ENCODE data around the gene SNRNP48. TPM values are rescaled to one million over a fixed set of nuclear protein-coding genes. Genes with fewer than 3 reads are reported as not detected.

SNRNP48 gene
- total and polyA plus RNA-seq, 2 of the 4 experiments (the other 2 are of a cell fraction): 5.2 to 6.2 TPM

DNA sequence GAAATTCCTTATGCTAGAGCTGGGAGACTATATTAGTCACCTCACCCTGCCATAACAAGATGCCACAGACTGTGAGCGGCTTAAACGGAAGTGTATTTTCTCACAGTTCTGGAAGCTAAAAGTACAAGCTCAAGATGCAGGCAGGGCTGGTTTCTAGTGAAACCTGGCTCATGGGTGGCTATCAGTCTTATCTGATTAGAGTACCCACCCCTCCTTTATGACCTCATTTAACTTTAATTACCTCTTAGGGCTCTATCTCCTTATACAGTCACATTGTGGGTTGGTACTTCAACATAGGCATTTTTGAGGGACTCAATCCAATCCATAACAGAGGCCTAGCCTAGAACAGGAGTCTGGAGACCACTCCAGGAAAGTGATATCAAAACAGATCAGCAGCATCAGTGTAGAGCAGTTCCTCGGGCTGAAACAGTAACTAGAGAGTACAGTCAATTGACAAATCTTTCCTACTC is 2.3 kb upstream of the SNRNP48 start:
- Histone ChIP-seq H2AK9ac (replicated peaks; ENCODE audit: low read depth, low read length, poor library complexity) (no peak overlapping the region), H3K4me1 (ENCODE audit: control insufficient read depth, insufficient read depth, low read length) (peaks cover 8% of the 10 kb centered on the region), H2BK20ac (ENCODE audit: low read depth, low read length) (no peak overlapping the region), H3K23ac (ENCODE audit: low read depth, low read length) (no peak overlapping the region), H2BK5ac (ENCODE audit: low read depth, low read length, poor library complexity, severe bottlenecking) (peak overlapping the region; percentile 65), H3K9me1 (ENCODE audit: insufficient read depth, low read length) (peaks cover 5% of the 10 kb centered on the region), H2BK120ac (ENCODE audit: low read depth, low read length) (no peak overlapping the region), H3K14ac (replicated peaks; ENCODE audit: low read depth, low read length) (no peak overlapping the region), H3K27ac (ENCODE audit: insufficient read depth, low read length) (no peak overlapping the region), H4K91ac (ENCODE audit: insufficient read depth, low read depth, low read length) (no peak overlapping the region), H3K56ac (ENCODE audit: extremely low read depth, insufficient read depth, low read length) (no peak overlapping the region), H2BK15ac (ENCODE audit: low read depth, low read length) (no peak overlapping the region), H4K20me1 (ENCODE audit: insufficient read depth, low read length) (peaks cover 14% of the 10 kb centered on the region; the same call in 1 of the 2 replicates), H3K27me3 (ENCODE audit: control insufficient read depth, insufficient read depth, low read length) (no peaks in the 10 kb centered on the region), H3K4me2 (ENCODE audit: low read depth, low read length) (peak overlapping the region; percentile 2; the same call in 1 of the 2 replicates), H4K8ac (ENCODE audit: low read depth in 2 of 2, low read length in 2 of 2) (peak overlapping the region in 1 of 2 experiments; percentile 29; a peak in 1 of 4 replicates), H3K9me3 (ENCODE audit: control insufficient read depth, insufficient read depth, low read length) (no peaks in the 10 kb centered on the region), H3K9ac (ENCODE audit: low read depth, low read length) (no peak overlapping the region; the same call in 1 of the 2 replicates), H2AFZ (replicated peaks; ENCODE audit: low read length, poor library complexity) (no peak overlapping the region), H2AK5ac (ENCODE audit: low read depth, low read length) (no peak overlapping the region), H3K36me3 (ENCODE audit: control insufficient read depth, insufficient read depth, low read length) (peaks cover 3% of the 10 kb centered on the region; the same call in 1 of the 2 replicates), H3K79me1 (ENCODE audit: low read depth in 1 of 2, low read length in 2 of 2) (peaks cover 8 to 21% of the 10 kb centered on the region in 2 experiments), H4K5ac (ENCODE audit: low read depth, low read length) (peak overlapping the region; percentile 72; the same call in 1 of the 2 replicates), H3K4ac (ENCODE audit: low read depth, low read length) (no peak overlapping the region), H3K18ac (ENCODE audit: low read depth, low read length) (peak overlapping the region; percentile 35; the same call in 1 of the 2 replicates), H3K4me3 (ENCODE audit: insufficient read depth, low read depth, low read length) (no peak overlapping the region)
- ChIA-PET POLR2A (ENCODE audit: unreplicated experiment) (no interaction called here), CTCF (interaction anchor here (0.6 kb wide), 1 partner anchor 299 kb away, joined by 3 read pairs; no protein-coding TSS in a partner anchor)
- TF ChIP-seq SMC3 (IDR thresholded peaks at IDR 0.05; ENCODE audit: low read depth, low read length) (no peak), RFX5 (IDR thresholded peaks at IDR 0.05; ENCODE audit: low read depth, low read length) (no peak), CEBPB (IDR thresholded peaks at IDR 0.05; ENCODE audit: low read depth, low read length) (no peak), FOS (IDR thresholded peaks at IDR 0.05; ENCODE audit: low read depth, low read length) (no peak), MAFK (IDR thresholded peaks at IDR 0.05; ENCODE audit: low read depth, low read length) (no peak), MAZ (IDR thresholded peaks at IDR 0.05; ENCODE audit: borderline replicate concordance, low read depth, low read length) (no peak), ELK1 (IDR thresholded peaks at IDR 0.05; ENCODE audit: borderline replicate concordance, low read depth, low read length) (no peak), RAD21 (IDR thresholded peaks at IDR 0.05; ENCODE audit: low read length) (no peak), RCOR1 (IDR thresholded peaks at IDR 0.05; ENCODE audit: insufficient replicate concordance, low read length) (no peak), CHD1 (IDR thresholded peaks at IDR 0.05; ENCODE audit: low read depth, low read length) (no peak), MXI1 (IDR thresholded peaks at IDR 0.05; ENCODE audit: borderline replicate concordance, low read depth, low read length) (no peak), CTCF (conservative IDR thresholded peaks at IDR 0.05; ENCODE audit: low read depth, low read length) (no peak), BHLHE40 (IDR thresholded peaks at IDR 0.05; ENCODE audit: low read depth, low read length) (no peak), NFE2L2 (IDR thresholded peaks at IDR 0.05; ENCODE audit: low read depth, low read length) (no peak), POLR2A (IDR thresholded peaks at IDR 0.05; ENCODE audit: low read depth, low read length) (no peak)
- TF ChIP-seq, protein P1, sequence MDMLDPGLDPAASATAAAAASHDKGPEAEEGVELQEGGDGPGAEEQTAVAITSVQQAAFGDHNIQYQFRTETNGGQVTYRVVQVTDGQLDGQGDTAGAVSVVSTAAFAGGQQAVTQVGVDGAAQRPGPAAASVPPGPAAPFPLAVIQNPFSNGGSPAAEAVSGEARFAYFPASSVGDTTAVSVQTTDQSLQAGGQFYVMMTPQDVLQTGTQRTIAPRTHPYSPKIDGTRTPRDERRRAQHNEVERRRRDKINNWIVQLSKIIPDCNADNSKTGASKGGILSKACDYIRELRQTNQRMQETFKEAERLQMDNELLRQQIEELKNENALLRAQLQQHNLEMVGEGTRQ (IDR thresholded peaks at IDR 0.05; ENCODE audit: low read depth, low read length): no peak
- intact Hi-C loops (cut with micrococcal nuclease) (no loop called here), dilution Hi-C loops (cut with HindIII; ENCODE audit: low sequenced_read_pairs, unreplicated experiment) (no loop called here), in situ Hi-C loops (cut with MboI; ENCODE audit: low sequenced_read_pairs) (loop anchor here (10.0 kb wide), 2 partner anchors 183 to 283 kb away; no protein-coding TSS in a partner anchor)
- ATAC-seq (ENCODE audit: low read depth): no peak
- peak; percentile 69 for DNase-seq
- no CpG with 5 or more reads among the region's 3 CpGs for WGBS, 2 experiments (ENCODE audit: extremely low coverage in 2 of 2, insufficient read length in 1 of 2)
- BruUV-seq (replicated peaks): no TSS peak
